OCI-LY7 (cell line): ENCODE measurements around the gene NPAS2.

Experiments used
- CTCF ChIP-seq: fragments of 200-600 bp; sonication (generic); conservative IDR thresholded peaks from 2 replicates; pipeline ENCODE4 v1.5.1; 2014; ENCODE audit warnings: mild to moderate bottlenecking, antibody characterized with exemption, low read length, moderate library complexity, mixed read lengths
- EZH2phosphoT487 ChIP-seq: fragments of 200-600 bp; sonication (generic); IDR thresholded peaks from 2 replicates; pipeline ENCODE4 v1.6.1; 2018; ENCODE audit warnings: low read depth, borderline replicate concordance, mild to moderate bottlenecking, mixed run types, antibody characterized with exemption, low read length, moderate library complexity, mixed read lengths

GRCh38 chr2:100877555-100877954 is 57.6 kb downstream of the NPAS2 start:
- TF ChIP-seq CTCF (no peak), EZH2phosphoT487 (no peak)
